ENCODE results near the gene IRAK3. TPM values are rescaled to one million over a fixed set of nuclear protein-coding genes. Genes with fewer than 3 reads are reported as not detected.

Gene IRAK3
- total RNA-seq, 1 experiment from 2014 or later, result 2.4 TPM

- no TSS peak for BruUV-seq (replicated peaks)
- intact Hi-C loops (cut with micrococcal nuclease; ENCODE audit: unreplicated experiment), result no loop called here
- H3K4me1 ChIP-seq (ENCODE audit: control insufficient read depth, insufficient read depth, low read length), result peaks cover 12% of the 10 kb centered on the region
- no peak for DNase-seq (ENCODE audit: low read depth, low spot score)
- TF ChIP-seq TCF7L2 (IDR thresholded peaks at IDR 0.05; ENCODE audit: low read depth, low read length) (no peak), CTCF (IDR thresholded peaks at IDR 0.05) (no peak), REST (IDR thresholded peaks at IDR 0.05; ENCODE audit: insufficient read depth in 1 of 2, low read depth in 2 of 2, low read length in 1 of 2) (no peak), SIN3A (IDR thresholded peaks at IDR 0.05; ENCODE audit: borderline replicate concordance, insufficient read depth, low read depth, low read length) (no peak)
- no peaks in the 10 kb centered on the region for H3K9me3 ChIP-seq (ENCODE audit: control insufficient read depth, insufficient read depth, low read depth, low read length)
- CTCF ChIA-PET, result no interaction called here
- no peak overlapping the region for H3K4me3 ChIP-seq (ENCODE audit: low read depth in 2 of 2, low read length in 2 of 2)
- POLR2A ChIA-PET, result interaction anchor here (0.7 kb wide), 1 partner anchor 216 kb away, joined by 8 read pairs; no protein-coding TSS in a partner anchor
- no peaks in the 10 kb centered on the region; the same call in 1 of the 2 replicates for H3K36me3 ChIP-seq (ENCODE audit: control insufficient read depth, insufficient read depth, low read length)
- no peak overlapping the region for H3K27ac ChIP-seq (ENCODE audit: low read length)
- in situ Hi-C loops (cut with HindIII; ENCODE audit: low pct_unique_long_range_greater_than_20kb, low sequenced_read_pairs), result no loop called here
- peaks cover 4% of the 10 kb centered on the region; the same call in 1 of the 2 replicates for H3K27me3 ChIP-seq (ENCODE audit: control insufficient read depth, insufficient read depth, low read length)
- ATAC-seq, result no peak
Observed at GRCh38 chr12:66194122-66194521, 5.1 kb downstream of the IRAK3 start.

- Histone ChIP-seq H3K9me3 (ENCODE audit: control insufficient read depth, insufficient read depth, low read depth, low read length) (no peaks in the 10 kb centered on the region; the same call in 1 of the 2 replicates), H3K4me1 (ENCODE audit: control insufficient read depth, insufficient read depth, low read length) (peaks cover 9% of the 10 kb centered on the region), H3K27me3 (ENCODE audit: control insufficient read depth, insufficient read depth, low read length) (no peaks in the 10 kb centered on the region), H3K4me3 (ENCODE audit: low read depth in 2 of 2, low read length in 2 of 2) (no peak overlapping the region), H3K36me3 (ENCODE audit: control insufficient read depth, insufficient read depth, low read length) (no peaks in the 10 kb centered on the region; the same call in 1 of the 2 replicates), H3K27ac (ENCODE audit: low read length) (no peak overlapping the region)
- POLR2A ChIA-PET, result no interaction called here
- no TSS peak for BruUV-seq (replicated peaks)
- intact Hi-C loops (cut with micrococcal nuclease; ENCODE audit: unreplicated experiment) (no loop called here), in situ Hi-C loops (cut with HindIII; ENCODE audit: low pct_unique_long_range_greater_than_20kb, low sequenced_read_pairs) (no loop called here)
- CTCF ChIA-PET, result no interaction called here
- no peak for TF ChIP-seq POLR2AphosphoS5 (IDR thresholded peaks at IDR 0.05; ENCODE audit: low read depth, low read length)
- TF ChIP-seq SIN3A (IDR thresholded peaks at IDR 0.05; ENCODE audit: borderline replicate concordance, insufficient read depth, low read depth, low read length), result no peak
- no peak for DNase-seq (ENCODE audit: low read depth, low spot score)
- no peak; the same call in 1 of the 2 replicates for ATAC-seq
Observed at GRCh38 chr12:66195242-66195641, 6.2 kb downstream of the IRAK3 start.

GRCh38 chr12:66196806-66197205, 7.8 kb downstream of the IRAK3 start:
- ATAC-seq (no peak), DNase-seq (ENCODE audit: low read depth, low spot score) (no peak)
- Histone ChIP-seq H3K4me1 (ENCODE audit: control insufficient read depth, insufficient read depth, low read length) (peaks cover 8% of the 10 kb centered on the region), H3K36me3 (ENCODE audit: control insufficient read depth, insufficient read depth, low read length) (no peaks in the 10 kb centered on the region; the same call in 1 of the 2 replicates), H3K4me3 (ENCODE audit: low read depth in 2 of 2, low read length in 2 of 2) (no peak overlapping the region), H3K27ac (ENCODE audit: low read length) (no peak overlapping the region), H3K27me3 (ENCODE audit: control insufficient read depth, insufficient read depth, low read length) (no peaks in the 10 kb centered on the region), H3K9me3 (ENCODE audit: control insufficient read depth, insufficient read depth, low read depth, low read length) (no peaks in the 10 kb centered on the region; the same call in 1 of the 2 replicates)
- intact Hi-C loops (cut with micrococcal nuclease; ENCODE audit: unreplicated experiment), result no loop called here
- CTCF ChIA-PET, result no interaction called here
- POLR2A ChIA-PET, result no interaction called here
- TF ChIP-seq REST (IDR thresholded peaks at IDR 0.05; ENCODE audit: insufficient read depth in 1 of 2, low read depth in 2 of 2, low read length in 1 of 2) (no peak), SIN3A (IDR thresholded peaks at IDR 0.05; ENCODE audit: borderline replicate concordance, insufficient read depth, low read depth, low read length) (no peak), POLR2AphosphoS5 (IDR thresholded peaks at IDR 0.05; ENCODE audit: low read depth, low read length) (no peak), TCF7L2 (IDR thresholded peaks at IDR 0.05; ENCODE audit: low read depth, low read length) (no peak), CTCF (IDR thresholded peaks at IDR 0.05) (no peak)
- in situ Hi-C loops (cut with HindIII; ENCODE audit: low pct_unique_long_range_greater_than_20kb, low sequenced_read_pairs), result no loop called here
- BruUV-seq (replicated peaks), result no TSS peak
